ENCODE data around the gene TTF1.

- no peak for TF ChIP-seq CTCF (IDR thresholded peaks at IDR 0.05)
- no peak for TF ChIP-seq EZH2 (IDR thresholded peaks at IDR 0.05)
- TF ChIP-seq EZH2phosphoT487 (IDR thresholded peaks at IDR 0.05), result no peak
These were observed 16.9 kb upstream of the TTF1 start for GRCh38 chr9:132423503-132423902.

Measured in neural progenitor cell (in vitro differentiated cells).